Osteocyte (in vitro differentiated cells): ENCODE results near the gene SCMH1. TPM values are rescaled to one million over a fixed set of nuclear protein-coding genes. Genes with fewer than 3 reads are reported as not detected.
"Not testable (repeated sequence)": the region's sequence is repeated elsewhere in the genome, so short reads cannot be mapped to it uniquely, and the experiment has no call there.

ENCODE experiments used
- DNase-seq: peaks from one replicate; pipeline ENCODE4 v3.0.0; 2021; ENCODE audit warnings: mixed read lengths; ENCODE audit not compliant: unreplicated experiment; ENCODE audit errors: extremely low spot score
- H3K27ac Mint-ChIP-seq: one replicate; pipeline ENCODE4 v1.8.0; 2021; ENCODE audit warnings: mild to moderate bottlenecking, mixed read lengths; ENCODE audit not compliant: unreplicated experiment
- H3K27me3 Mint-ChIP-seq: one replicate; pipeline ENCODE4 v1.8.0; 2021; ENCODE audit warnings: mixed read lengths; ENCODE audit not compliant: unreplicated experiment
- H3K36me3 Mint-ChIP-seq: one replicate; pipeline ENCODE4 v1.8.0; 2021; ENCODE audit warnings: mixed read lengths; ENCODE audit not compliant: unreplicated experiment
- H3K4me1 Mint-ChIP-seq: one replicate; pipeline ENCODE4 v1.8.0; 2021; ENCODE audit warnings: mixed read lengths; ENCODE audit not compliant: unreplicated experiment
- H3K4me3 Mint-ChIP-seq: one replicate; pipeline ENCODE4 v1.8.0; 2021; ENCODE audit warnings: mild to moderate bottlenecking, moderate library complexity, mixed read lengths; ENCODE audit not compliant: unreplicated experiment
- H3K9me3 Mint-ChIP-seq: one replicate; pipeline ENCODE4 v1.8.0; 2021; ENCODE audit warnings: mixed read lengths; ENCODE audit not compliant: unreplicated experiment
- total RNA-seq: library from RNA; stranded (reverse); gene quantifications from 2 replicates; pipeline ENCODE4 v1.2.1, GENCODE V29; 2021
- TF ChIP-seq, protein P1 (sequence below): fragments of 200-600 bp; sonication (generic); IDR thresholded peaks from 2 replicates; pipeline ENCODE4 v1.5.0; 2021; ENCODE audit warnings: antibody characterized with exemption, mild to moderate bottlenecking, moderate library complexity

Gene SCMH1
- total RNA-seq, 1 donor from 2014 or later = 37.5 TPM

DNA sequence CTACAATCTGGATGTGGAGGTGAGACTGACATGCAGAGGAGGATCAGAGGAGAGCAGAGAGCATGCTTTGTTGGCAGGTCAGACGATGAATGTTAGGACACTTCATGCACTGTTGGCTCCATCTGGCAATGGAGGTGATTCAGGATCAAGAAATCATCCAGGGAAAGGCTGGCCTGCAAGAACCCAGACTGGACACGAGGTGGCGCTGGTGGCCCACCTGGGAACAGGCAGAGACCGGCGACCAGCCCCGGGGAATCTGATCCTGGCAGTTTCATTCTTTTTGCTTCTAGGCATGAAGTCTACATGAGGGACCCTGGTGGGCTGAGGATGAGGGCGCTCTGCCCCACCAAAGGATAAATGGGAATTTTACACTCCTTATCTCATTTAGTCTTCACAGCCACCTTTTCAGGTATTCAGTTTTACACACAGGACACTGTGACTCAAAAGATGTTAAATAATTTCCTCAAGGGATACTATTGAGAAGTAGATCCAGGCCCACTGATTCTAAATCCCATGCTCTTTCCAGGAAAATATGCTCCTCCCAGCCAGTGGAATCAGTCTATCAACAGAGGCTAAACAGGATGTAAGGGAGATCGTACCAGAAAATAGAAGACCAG is 26.2 kb upstream of the SCMH1 start:
- H3K9me3 Mint-ChIP-seq = no peaks in the 10 kb centered on the region
- H3K27me3 Mint-ChIP-seq = peaks cover 8% of the 10 kb centered on the region
- H3K4me3 Mint-ChIP-seq = no peak overlapping the region
- TF ChIP-seq, protein P1, sequence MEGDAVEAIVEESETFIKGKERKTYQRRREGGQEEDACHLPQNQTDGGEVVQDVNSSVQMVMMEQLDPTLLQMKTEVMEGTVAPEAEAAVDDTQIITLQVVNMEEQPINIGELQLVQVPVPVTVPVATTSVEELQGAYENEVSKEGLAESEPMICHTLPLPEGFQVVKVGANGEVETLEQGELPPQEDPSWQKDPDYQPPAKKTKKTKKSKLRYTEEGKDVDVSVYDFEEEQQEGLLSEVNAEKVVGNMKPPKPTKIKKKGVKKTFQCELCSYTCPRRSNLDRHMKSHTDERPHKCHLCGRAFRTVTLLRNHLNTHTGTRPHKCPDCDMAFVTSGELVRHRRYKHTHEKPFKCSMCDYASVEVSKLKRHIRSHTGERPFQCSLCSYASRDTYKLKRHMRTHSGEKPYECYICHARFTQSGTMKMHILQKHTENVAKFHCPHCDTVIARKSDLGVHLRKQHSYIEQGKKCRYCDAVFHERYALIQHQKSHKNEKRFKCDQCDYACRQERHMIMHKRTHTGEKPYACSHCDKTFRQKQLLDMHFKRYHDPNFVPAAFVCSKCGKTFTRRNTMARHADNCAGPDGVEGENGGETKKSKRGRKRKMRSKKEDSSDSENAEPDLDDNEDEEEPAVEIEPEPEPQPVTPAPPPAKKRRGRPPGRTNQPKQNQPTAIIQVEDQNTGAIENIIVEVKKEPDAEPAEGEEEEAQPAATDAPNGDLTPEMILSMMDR = peak; percentile 97
- H3K36me3 Mint-ChIP-seq = no peaks in the 10 kb centered on the region
- no peak overlapping the region for H3K27ac Mint-ChIP-seq
- peaks cover 4% of the 10 kb centered on the region for H3K4me1 Mint-ChIP-seq
- DNase-seq = peak; percentile 91

DNA sequence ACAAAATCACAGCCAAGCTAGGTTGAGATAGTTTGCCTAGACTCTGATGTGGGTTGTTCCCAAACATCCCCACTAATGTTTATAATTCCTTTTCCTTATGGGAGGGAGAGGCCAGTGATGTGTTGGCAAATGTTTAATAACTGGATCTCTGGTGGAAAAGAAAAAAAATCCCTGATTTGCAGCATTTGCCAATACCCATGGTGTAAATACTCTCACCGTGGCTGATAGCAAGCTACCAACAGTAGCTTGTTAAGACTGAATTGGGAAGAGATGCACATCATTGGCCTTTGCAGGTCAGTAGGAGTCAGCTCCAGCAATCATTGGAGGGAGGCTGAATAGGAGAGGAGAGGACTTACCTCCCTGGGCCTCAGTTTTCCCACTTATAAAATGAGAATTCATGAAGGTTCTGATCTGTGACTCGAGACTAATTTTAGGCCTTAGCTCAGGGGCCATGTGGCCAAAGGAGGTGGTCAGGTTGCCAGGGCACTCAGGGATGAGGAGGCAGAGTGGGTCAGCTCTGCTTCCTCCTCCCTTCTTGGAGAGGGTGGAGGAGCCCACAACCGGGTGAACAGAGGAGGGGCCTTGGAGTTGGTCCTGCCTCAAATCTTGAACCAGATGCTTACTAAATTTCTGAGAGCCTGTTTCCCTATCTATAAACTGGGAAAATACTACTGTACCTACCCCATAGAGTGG is 20.0 kb upstream of the SCMH1 start:
- TF ChIP-seq, protein P1 = no peak
- Mint-ChIP-seq H3K4me3 (no peak overlapping the region), H3K27me3 (no peaks in the 10 kb centered on the region), H3K36me3 (no peaks in the 10 kb centered on the region), H3K4me1 (no peaks in the 10 kb centered on the region), H3K9me3 (no peaks in the 10 kb centered on the region), H3K27ac (no peak overlapping the region)
- peak; percentile 4 for DNase-seq

DNA sequence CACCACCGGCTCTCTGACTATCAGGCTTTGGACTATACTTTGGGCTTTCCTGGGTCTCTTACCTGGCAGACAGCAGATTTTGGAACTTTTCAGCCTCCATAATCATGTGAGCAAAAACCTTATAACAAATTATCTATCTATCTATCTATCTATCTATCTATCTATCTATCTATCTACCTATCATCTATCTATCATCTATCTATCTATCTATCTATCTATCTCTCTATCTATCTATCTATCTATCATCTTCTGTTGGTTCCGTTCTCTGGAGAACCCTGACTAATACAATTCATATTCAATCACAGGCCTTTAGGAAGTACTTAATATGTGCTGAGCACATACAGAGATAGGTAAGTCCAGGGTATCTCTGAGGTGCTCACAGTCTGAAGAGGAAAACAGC is 18.7 kb upstream of the SCMH1 start:
- no peak for DNase-seq
- Mint-ChIP-seq H3K27me3 (no peaks in the 10 kb centered on the region), H3K9me3 (no peaks in the 10 kb centered on the region), H3K36me3 (no peaks in the 10 kb centered on the region), H3K27ac (no peak overlapping the region), H3K4me1 (peaks cover 12% of the 10 kb centered on the region), H3K4me3 (no peak overlapping the region)
- TF ChIP-seq, protein P1 = no peak

DNA sequence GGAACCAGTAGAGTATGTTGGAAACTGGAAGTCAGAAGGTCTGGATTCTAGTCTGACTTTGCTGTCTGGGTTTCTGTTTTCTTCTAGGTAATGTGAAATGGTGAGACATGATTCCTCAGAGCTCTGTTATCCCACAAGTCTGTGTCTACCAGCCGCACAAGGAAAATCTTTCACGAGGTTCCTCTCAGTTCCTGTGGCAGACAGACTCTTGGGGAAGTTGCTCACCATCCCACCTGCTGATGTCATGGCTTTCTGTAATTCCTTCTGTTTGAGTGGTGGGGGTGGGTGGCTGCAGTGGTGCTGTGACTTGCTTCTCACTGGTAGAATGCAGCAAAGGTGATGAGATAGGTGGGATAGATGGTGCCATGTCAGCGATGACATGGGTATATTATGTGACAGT is 17.1 kb upstream of the SCMH1 start:
- peaks cover 8% of the 10 kb centered on the region for H3K9me3 Mint-ChIP-seq
- H3K36me3 Mint-ChIP-seq = no peaks in the 10 kb centered on the region
- H3K27ac Mint-ChIP-seq = no peak overlapping the region
- TF ChIP-seq, protein P1 = no peak
- H3K4me1 Mint-ChIP-seq = peaks cover 16% of the 10 kb centered on the region
- H3K27me3 Mint-ChIP-seq = no peaks in the 10 kb centered on the region
- peak; percentile 70 for DNase-seq
- H3K4me3 Mint-ChIP-seq = no peak overlapping the region

DNA sequence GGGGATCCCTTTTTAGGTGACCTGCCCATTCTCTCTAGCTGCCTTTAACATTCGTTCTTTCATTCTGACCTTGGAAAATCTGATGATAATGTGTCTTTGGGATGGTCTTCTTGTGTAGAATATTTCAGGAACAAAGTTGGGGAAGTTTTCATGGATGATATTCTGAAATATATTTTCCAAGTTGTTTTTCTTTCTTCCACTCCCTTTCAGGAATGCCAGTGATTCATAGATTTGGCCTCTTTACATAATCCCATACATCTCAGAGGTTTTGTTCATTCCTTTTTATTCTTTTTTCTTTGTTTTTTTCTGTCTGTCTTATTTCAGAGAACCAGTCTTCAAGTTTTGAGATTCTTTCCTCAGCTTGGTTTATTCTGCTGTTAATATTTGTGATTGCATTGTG is 13.9 kb upstream of the SCMH1 start:
- peaks cover 2% of the 10 kb centered on the region for H3K36me3 Mint-ChIP-seq
- no peak for DNase-seq
- peak overlapping the region; percentile 45 for H3K27ac Mint-ChIP-seq
- H3K4me1 Mint-ChIP-seq = peaks cover 16% of the 10 kb centered on the region
- H3K9me3 Mint-ChIP-seq = peaks cover 24% of the 10 kb centered on the region
- H3K27me3 Mint-ChIP-seq = no peaks in the 10 kb centered on the region
- no peak overlapping the region for H3K4me3 Mint-ChIP-seq
- TF ChIP-seq, protein P1 = no peak

DNA sequence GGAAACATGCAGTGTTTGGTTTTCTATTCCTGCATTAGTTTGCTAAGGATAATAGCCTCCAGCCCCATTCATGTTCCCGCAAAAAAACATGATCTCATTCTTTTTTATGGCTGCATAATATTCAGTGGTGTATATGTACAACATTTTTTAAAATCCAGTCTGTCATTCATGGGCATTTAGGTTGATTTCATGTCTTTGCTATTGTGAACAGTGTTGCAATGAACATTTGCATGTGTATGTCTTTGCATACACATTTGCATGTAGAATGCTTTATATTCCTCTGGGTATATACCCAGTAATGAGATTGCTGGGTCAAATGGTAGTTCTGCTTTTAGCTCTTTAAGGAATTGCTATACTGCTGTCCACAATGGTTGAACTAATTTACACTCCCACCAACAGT is 9.0 kb upstream of the SCMH1 start:
- not testable (repeated sequence) for H3K4me3 Mint-ChIP-seq, H3K27me3 Mint-ChIP-seq, DNase-seq, H3K36me3 Mint-ChIP-seq, H3K4me1 Mint-ChIP-seq, H3K27ac Mint-ChIP-seq
- peaks cover 24% of the 10 kb centered on the region for H3K9me3 Mint-ChIP-seq
